ENCODE measurements around the gene TIMM17A.

TIMM17A gene

GRCh38 chr1:201955009-201955728 lies at the start of gene TIMM17A:
TIMM17A (plus strand) TSS chr1:201955503; CDS start chr1:201955527, 24 bp downstream.
- DNase-seq (ENCODE audit: low read depth, low spot score), result peak; percentile 86

DNA sequence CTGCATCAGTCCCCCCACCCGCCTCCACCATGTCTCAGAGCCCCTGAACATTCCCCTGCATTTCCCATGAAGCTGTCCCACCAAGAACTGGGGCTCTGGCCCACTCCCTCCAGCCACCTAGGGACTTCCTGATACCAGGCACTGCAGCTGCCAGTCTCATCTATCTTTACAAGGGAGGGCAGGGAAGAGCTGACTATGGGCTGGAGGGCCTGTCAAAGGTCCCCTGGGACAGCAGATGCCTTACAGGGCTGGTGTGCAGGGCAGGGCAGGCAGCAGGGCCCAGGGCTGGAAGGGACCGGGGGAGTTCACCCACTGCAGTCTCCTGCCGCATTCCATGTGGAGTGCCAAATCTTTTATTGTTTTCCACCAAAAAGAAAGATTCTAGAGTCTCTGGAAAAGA lies 49.0 kb upstream of the TIMM17A start:
- no peak for DNase-seq (ENCODE audit: low read depth, low spot score)

GRCh38 chr1:201907621-201908020 lies 47.7 kb upstream of the TIMM17A start:
- no peak for DNase-seq (ENCODE audit: low read depth, low spot score)

GRCh38 chr1:201911826-201912571 lies 43.3 kb upstream of the TIMM17A start:
- DNase-seq (ENCODE audit: low read depth, low spot score), result no peak

DNA sequence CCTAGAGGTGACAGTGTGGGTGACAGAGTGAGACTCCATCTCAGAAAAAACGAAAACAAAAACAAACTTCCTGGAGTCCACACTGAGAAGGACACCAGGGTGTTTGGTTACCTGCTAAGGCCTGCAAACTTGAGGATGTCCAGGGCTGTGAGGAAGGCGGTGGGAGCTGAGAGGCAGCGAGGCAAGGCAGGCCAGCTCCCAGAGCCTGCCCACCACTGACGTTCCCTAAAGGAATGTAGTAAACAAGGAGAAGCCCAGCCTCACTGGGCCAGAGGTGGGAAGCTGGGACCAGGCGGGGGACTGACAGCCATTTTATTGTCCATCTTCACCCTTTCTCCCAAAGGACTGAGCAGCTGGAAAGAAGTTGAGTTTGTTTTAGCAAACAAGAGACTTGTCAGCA lies 42.5 kb upstream of the TIMM17A start:
- no peak for DNase-seq (ENCODE audit: low read depth, low spot score)

DNA sequence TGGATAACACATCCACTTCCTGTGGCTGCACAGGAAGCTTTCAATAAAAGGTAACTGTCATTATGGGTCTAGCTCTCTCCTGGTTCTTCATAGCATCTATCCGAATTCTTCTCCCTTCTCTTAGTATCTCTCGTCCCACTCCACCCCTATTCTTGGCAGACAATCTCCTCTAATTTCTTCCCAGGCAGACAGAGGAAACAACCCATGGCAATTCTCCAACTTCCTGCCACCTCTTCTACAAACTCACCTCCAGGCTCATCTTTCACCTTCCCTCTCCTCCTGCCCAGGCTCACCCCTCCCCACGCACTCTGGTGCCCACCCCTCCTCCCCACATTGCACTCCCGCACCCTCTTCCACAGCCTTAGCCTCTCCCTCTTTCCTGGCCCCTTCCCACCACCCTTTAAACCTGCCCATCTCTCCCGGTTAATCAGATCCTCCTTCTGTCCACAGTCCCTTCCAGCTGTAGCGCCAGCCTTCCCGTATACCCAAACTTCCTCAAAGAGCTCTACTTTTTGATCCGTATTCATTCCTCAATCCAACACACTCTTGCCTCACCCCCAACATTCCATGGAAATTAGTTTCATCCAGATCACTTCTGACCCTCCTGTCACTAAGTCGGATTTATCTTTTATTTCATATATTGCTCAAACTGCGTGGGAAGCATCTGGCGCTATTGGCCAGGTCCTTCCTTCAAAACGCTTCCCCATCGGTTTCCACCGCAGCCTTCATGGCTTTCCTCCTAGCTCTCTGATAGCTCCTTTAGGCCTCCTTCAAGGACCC lies 40.7 kb upstream of the TIMM17A start:
- DNase-seq (ENCODE audit: low read depth, low spot score), result no peak

GRCh38 chr1:201916649-201917249 lies 38.6 kb upstream of the TIMM17A start:
- DNase-seq (ENCODE audit: low read depth, low spot score), result no peak

GRCh38 chr1:201917362-201918033 lies 37.8 kb upstream of the TIMM17A start:
- no peak for DNase-seq (ENCODE audit: low read depth, low spot score)

DNA sequence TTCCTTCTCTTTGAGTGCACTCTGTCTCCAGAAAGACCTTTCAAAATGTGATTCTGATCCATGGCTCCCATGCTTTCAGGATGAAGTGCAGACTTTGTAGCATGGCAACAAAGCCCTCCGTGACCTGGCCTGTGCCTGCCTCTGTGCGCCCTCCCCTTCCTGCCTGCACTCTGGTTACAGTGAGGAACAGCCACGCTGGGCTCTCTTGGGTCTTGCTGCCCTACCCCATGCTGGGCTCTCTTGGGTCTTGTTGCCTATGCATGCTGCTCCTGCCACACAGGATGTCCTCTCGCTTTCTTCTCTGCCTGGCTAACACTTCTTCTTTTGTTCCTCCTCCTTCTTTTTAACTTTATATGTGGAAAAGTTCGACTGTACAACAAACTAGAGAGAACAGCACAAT lies 37.0 kb upstream of the TIMM17A start:
- DNase-seq (ENCODE audit: low read depth, low spot score), result no peak

DNA sequence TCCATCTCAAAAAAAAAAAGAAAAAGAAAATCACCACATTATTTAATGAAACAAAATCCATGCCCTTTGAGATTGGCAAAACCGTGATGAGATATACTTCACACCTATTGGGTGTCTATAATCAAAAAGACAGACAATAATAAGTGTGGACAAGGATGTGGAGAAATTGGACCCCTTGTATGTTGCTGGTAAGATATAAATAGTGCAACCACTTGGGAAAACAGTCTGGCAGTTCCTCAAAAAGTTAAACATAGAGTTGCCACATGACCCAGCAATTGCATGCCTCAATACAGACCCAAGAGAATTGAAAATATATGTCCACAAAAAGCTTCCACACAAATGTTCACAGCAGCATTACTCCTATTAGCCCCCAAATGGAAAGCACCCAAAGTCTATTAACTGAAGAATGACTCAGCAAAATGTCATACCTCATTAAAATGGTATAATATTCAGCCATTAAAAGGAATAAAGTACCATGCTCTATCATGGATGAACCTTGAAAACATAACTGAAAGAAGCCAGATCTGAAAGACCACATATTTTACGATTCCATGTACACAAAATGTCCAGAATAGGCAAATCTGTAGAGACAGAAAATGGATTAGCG lies 33.2 kb upstream of the TIMM17A start:
- DNase-seq (ENCODE audit: low read depth, low spot score), result no peak

- DNase-seq (ENCODE audit: low read depth, low spot score), result no peak
Observed at GRCh38 chr1:201925301-201925567, 30.1 kb upstream of the TIMM17A start.

GRCh38 chr1:201925981-201926645 lies 29.2 kb upstream of the TIMM17A start:
- DNase-seq (ENCODE audit: low read depth, low spot score), result no peak

- no peak for DNase-seq (ENCODE audit: low read depth, low spot score)
Observed at GRCh38 chr1:201928266-201928665, 27.0 kb upstream of the TIMM17A start.

- DNase-seq (ENCODE audit: low read depth, low spot score), result no peak
Observed at GRCh38 chr1:201930137-201930536, 25.2 kb upstream of the TIMM17A start.

DNA sequence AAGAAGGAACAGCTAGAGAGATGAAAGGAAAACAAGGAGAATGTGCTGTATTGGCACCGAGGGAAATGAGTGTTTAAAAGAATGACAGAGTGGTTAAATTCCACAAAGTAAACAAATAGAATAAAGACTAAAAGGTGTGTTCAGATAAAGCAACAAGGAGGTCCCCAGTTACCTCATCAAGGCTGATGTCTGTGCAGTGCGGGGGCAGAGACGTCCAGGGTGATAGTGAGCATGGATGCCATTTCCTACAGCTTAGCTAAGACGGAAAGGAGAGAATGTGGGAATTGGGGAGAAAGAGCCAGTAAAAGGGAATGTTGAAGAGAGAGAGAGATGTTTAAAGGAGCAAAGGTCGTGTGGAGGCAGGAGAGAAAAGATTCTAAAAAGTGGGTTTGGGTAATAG lies 24.5 kb upstream of the TIMM17A start:
- no peak for DNase-seq (ENCODE audit: low read depth, low spot score)

- no peak for DNase-seq (ENCODE audit: low read depth, low spot score)
Observed at GRCh38 chr1:201933840-201934430, 21.4 kb upstream of the TIMM17A start.

GRCh38 chr1:201937624-201938213 lies 17.6 kb upstream of the TIMM17A start:
- no peak for DNase-seq (ENCODE audit: low read depth, low spot score)

GRCh38 chr1:201938440-201939035 lies 16.8 kb upstream of the TIMM17A start:
- DNase-seq (ENCODE audit: low read depth, low spot score), result no peak

- no peak for DNase-seq (ENCODE audit: low read depth, low spot score)
Observed at GRCh38 chr1:201939148-201939547, 16.2 kb upstream of the TIMM17A start.

DNA sequence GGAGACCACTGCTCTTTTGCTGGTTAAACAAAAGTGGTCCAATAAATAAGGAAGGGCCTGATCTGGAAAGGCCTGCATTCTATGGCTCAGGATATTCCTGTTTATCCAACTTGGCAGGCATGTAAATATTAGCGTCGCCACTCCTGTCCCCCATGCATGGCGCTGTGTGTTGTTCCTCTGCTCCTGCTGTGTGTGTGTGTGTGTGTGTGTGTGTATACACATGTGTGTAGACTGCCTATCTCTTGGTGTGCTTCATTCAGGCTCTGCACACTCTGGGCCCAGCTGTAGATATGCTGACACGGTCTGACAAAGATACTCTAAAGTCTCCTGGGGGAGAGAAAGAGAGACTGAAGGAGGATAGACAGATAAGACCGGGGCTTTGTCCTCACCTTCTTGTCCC lies 15.7 kb upstream of the TIMM17A start:
- DNase-seq (ENCODE audit: low read depth, low spot score), result no peak
